Pancreas (tissue), 10 donors: ENCODE measurements around the gene RNF149. TPM values are rescaled to one million over a fixed set of nuclear protein-coding genes. Genes with fewer than 3 reads are reported as not detected.

Experiments
- ATAC-seq, 4 donors: fragments of 200-7000 bp; cut with Tn5 transposase; one replicate each; pipeline versions ENCODE4 v1.8.0 to v1.9.1; 2020; ENCODE audit warnings: mild to moderate bottlenecking in 4 of 4, moderate library complexity in 4 of 4
- DNase-seq, 6 donors: peaks; one replicate each; pipeline ENCODE4 v3.0.0-alpha.2; 2020
- FAIRE-seq: peaks from 2 replicates; lab custom pipeline; 2012; peaks lifted over from hg19 to GRCh38; lab: Jason Lieb, UNC
- H3K27ac ChIP-seq, 4 donors: fragments of 200-600 bp; sonication (generic); 1 replicate in 3 of 4; 2 replicates in 1 of 4; pipeline versions ENCODE4 v1.5.0 to v1.8.0; 2020
- H3K27me3 ChIP-seq, 4 donors: fragments of 200-600 bp; one replicate each; pipeline ENCODE4 v1.8.0; 2021
- H3K36me3 ChIP-seq, 3 donors: fragments of 200-600 bp; sonication (generic) in 1 of 3; one replicate each; pipeline versions ENCODE4 v1.5.0 to v1.8.0; 2020 to 2021
- H3K4me1 ChIP-seq, 3 donors: fragments of 200-600 bp; one replicate each; pipeline ENCODE4 v1.8.0; 2021
- H3K4me3 ChIP-seq, 4 donors: fragments of 200-600 bp; sonication (generic) in 2 of 4; one replicate each; pipeline versions ENCODE4 v1.5.0 to v1.8.0; 2020 to 2021
- H3K9me3 ChIP-seq, 4 donors: fragments of 200-600 bp; one replicate each; pipeline ENCODE4 v1.8.0; 2021
- CTCF ChIP-seq, 4 donors: fragments of 200-600 bp; sonication (generic) in 3 of 4; IDR thresholded peaks; one replicate each; pipeline versions ENCODE4 v1.5.0 to v1.8.0; 2021; ENCODE audit warnings: antibody characterized with exemption in 4 of 4
- WGBS, 2 donors: extraction: QIAGEN DNeasy Blood & Tissue Kit; methylation state at CpG; one replicate each; pipeline ENCODE4 v1.1.7; 2013; 5-methylcytosine and 5-hydroxymethylcytosine counted together
- intact Hi-C, 3 donors: fragments of 100-400 bp; cut with DNase I; formaldehyde crosslinking; loops; one replicate each; pipeline versions ENCODE4 v1.11.1 to v1.14.2; 2022
- polyA plus RNA-seq, 2 donors: library from polyadenylated mRNA; stranded (reverse); fragments of 200-250 nt; gene quantifications; one replicate each; pipeline ENCODE4 v1.2.3, GENCODE V29; 2013
- total RNA-seq, 6 donors: library from RNA; stranded (reverse); fragmentation: NEBNext Ultra II Directional in 4 of 6; extraction: Animal tissue kit (Norgen Biotek cat#: 25700) in 4 of 6; gene quantifications; one replicate each; pipeline versions ENCODE4 v1.2.1 to v1.2.4, GENCODE V29; 2021 to 2023
- donor health status: healthy with polysubstance abuse.
- donor health status: DM: no; HTN: no; CAD: no; lungs with moderate emphysema.
- donor health status: DM: no; HTN: no; CAD: no.
- donor health status: control.
- donor health status: control.
- donor health status: Bipolar disorder and iron deficiency.
- donor health status: DM: yes; HTN: yes; CAD: no.
- donor health status: DM: no; HTN: no; CAD: no.
- donor health status: DM: no; HTN: no; CAD: no.
- donor health status: DM: yes; HTN: yes; CAD: no.

The RNF149 gene
- total RNA-seq (10 to 100 TPM; 18.8 to 36.9 (median 24.5) TPM), polyA plus RNA-seq (10 to 100 TPM; 24.3 to 27.1 TPM)

- WGBS, 2 donors, result 2 to 4% methylated on average over 72 to 76 of the region's 76 CpGs
- Histone ChIP-seq H3K4me1 (peaks cover 12 to 40% (median 24%) of the 10 kb centered on the region in 3 donors), H3K4me3 (peak within 1 kb of the TSS; percentile 92 to 97 (median 95)), H3K36me3 (no peaks in the 10 kb centered on the region), H3K27me3 (no peaks in the 10 kb centered on the region), H3K9me3 (no peaks in the 10 kb centered on the region), H3K27ac (peak within 1 kb of the TSS; percentile 84 to 95 (median 88))
- FAIRE-seq (no peak), ATAC-seq (peak; percentile 82 to 93 (median 91)), DNase-seq (peak; percentile 86 to 100 (median 95))
- no peak for TF ChIP-seq CTCF (IDR thresholded peaks at IDR 0.05)
- intact Hi-C loops, result no loop called here
Measured at GRCh38 chr2:101308432-101309210, at the start of gene RNF149. Gene RNF149, minus strand, starts transcription at chr2:101308701. Its CDS starts 113 bp downstream, at chr2:101308588.

GRCh38 chr2:101357376-101357775 lies 48.9 kb upstream of the RNF149 start:
- no peak overlapping the region for H3K27ac ChIP-seq
- no peaks in the 10 kb centered on the region for H3K36me3 ChIP-seq
- no peak for ATAC-seq
- H3K4me3 ChIP-seq, result no peak overlapping the region
- no peak for TF ChIP-seq CTCF (IDR thresholded peaks at IDR 0.05)
- no peaks in the 10 kb centered on the region for H3K9me3 ChIP-seq
- no peak for FAIRE-seq
- intact Hi-C loops, result no loop called here
- no peaks in the 10 kb centered on the region for H3K27me3 ChIP-seq
- no peaks in the 10 kb centered on the region for H3K4me1 ChIP-seq
- DNase-seq, result no peak

- no peaks in the 10 kb centered on the region for H3K9me3 ChIP-seq
- no peaks in the 10 kb centered on the region for H3K36me3 ChIP-seq
- TF ChIP-seq CTCF (IDR thresholded peaks at IDR 0.05), result no peak
- no peak overlapping the region for H3K27ac ChIP-seq
- H3K27me3 ChIP-seq, result no peaks in the 10 kb centered on the region
- WGBS, 2 donors, result 68% methylated on average over 2 of the region's 2 CpGs
- H3K4me3 ChIP-seq, result no peak overlapping the region
- no peaks in the 10 kb centered on the region for H3K4me1 ChIP-seq
- no peak for FAIRE-seq
- no peak for ATAC-seq
- intact Hi-C loops, result no loop called here
- no peak for DNase-seq
Measured at GRCh38 chr2:101356521-101356920, 48.0 kb upstream of the RNF149 start.

GRCh38 chr2:101356055-101356454 lies 47.6 kb upstream of the RNF149 start:
- Histone ChIP-seq H3K9me3 (no peaks in the 10 kb centered on the region), H3K4me3 (no peak overlapping the region), H3K27ac (no peak overlapping the region), H3K36me3 (no peaks in the 10 kb centered on the region), H3K4me1 (no peaks in the 10 kb centered on the region), H3K27me3 (no peaks in the 10 kb centered on the region)
- DNase-seq, result no peak
- ATAC-seq, result no peak
- TF ChIP-seq CTCF (IDR thresholded peaks at IDR 0.05), result no peak
- intact Hi-C loops, result no loop called here
- no peak for FAIRE-seq
- 82 to 84% methylated on average over 6 of the region's 6 CpGs for WGBS, 2 donors
